Measurements from ENCODE around the gene STK17B. TPM values are rescaled to one million over a fixed set of nuclear protein-coding genes. Genes with fewer than 3 reads are reported as not detected.

The STK17B gene
- total and polyA plus RNA-seq, 9 of the 15 experiments (the other 6 are each of a cell fraction or from before 2014, with no cell fraction given), result 2.3 to 17.7 (median 8.5) TPM

DNA sequence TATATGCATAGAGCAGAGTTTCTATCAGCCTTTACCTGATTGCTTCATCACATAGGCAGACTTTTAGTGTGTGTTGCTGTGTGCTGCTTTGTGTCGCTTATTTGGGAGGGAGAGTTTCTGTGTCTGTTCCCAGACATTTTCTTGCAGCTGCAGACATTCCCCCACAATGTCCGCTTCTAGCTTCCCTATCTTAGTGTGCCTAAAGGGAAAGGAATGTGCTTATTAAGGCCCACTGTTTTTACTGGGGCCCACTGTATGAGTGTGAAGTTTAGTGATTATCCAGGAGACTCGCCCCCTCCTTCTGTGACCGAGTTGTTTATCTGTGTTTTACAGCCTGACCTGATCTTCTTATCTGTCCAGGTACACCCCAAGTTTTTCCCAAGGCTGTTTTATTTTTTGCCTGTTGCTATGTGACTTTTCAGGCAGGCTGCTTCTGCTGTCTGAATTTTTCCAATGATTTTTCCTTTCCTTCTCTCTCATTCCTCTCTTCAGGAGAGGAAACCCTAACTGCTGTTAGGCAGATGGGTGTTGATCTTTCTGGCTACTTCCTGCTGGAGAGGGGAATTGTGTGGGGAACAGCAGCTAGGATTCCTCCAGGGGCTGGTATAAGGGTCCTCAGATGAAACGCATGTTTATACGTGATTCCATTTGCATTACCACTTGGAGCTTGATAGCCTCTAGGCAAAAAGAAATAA, 47.6 kb downstream of the STK17B start (continued):
- TF ChIP-seq, protein P1, sequence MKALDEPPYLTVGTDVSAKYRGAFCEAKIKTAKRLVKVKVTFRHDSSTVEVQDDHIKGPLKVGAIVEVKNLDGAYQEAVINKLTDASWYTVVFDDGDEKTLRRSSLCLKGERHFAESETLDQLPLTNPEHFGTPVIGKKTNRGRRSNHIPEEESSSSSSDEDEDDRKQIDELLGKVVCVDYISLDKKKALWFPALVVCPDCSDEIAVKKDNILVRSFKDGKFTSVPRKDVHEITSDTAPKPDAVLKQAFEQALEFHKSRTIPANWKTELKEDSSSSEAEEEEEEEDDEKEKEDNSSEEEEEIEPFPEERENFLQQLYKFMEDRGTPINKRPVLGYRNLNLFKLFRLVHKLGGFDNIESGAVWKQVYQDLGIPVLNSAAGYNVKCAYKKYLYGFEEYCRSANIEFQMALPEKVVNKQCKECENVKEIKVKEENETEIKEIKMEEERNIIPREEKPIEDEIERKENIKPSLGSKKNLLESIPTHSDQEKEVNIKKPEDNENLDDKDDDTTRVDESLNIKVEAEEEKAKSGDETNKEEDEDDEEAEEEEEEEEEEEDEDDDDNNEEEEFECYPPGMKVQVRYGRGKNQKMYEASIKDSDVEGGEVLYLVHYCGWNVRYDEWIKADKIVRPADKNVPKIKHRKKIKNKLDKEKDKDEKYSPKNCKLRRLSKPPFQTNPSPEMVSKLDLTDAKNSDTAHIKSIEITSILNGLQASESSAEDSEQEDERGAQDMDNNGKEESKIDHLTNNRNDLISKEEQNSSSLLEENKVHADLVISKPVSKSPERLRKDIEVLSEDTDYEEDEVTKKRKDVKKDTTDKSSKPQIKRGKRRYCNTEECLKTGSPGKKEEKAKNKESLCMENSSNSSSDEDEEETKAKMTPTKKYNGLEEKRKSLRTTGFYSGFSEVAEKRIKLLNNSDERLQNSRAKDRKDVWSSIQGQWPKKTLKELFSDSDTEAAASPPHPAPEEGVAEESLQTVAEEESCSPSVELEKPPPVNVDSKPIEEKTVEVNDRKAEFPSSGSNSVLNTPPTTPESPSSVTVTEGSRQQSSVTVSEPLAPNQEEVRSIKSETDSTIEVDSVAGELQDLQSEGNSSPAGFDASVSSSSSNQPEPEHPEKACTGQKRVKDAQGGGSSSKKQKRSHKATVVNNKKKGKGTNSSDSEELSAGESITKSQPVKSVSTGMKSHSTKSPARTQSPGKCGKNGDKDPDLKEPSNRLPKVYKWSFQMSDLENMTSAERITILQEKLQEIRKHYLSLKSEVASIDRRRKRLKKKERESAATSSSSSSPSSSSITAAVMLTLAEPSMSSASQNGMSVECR (CRISPR knock-in tag; IDR thresholded peaks at IDR 0.05), result no peak
- TF ChIP-seq MIER1 (IDR thresholded peaks at IDR 0.05; ENCODE audit: low read depth), result peak; percentile 76; the same call in 1 of the 2 replicates
- TF ChIP-seq SIN3B (IDR thresholded peaks at IDR 0.05; ENCODE audit: low read depth), result no peak
- TF ChIP-seq ADNP (tag; IDR thresholded peaks at IDR 0.05), result no peak
- TF ChIP-seq ZNF583 (CRISPR knock-in tag; IDR thresholded peaks at IDR 0.05), result no peak
- TF ChIP-seq ZKSCAN8 (CRISPR knock-in tag; IDR thresholded peaks at IDR 0.05), result no peak
- TF ChIP-seq ZMIZ1 (IDR thresholded peaks at IDR 0.05; ENCODE audit: low read depth in 2 of 2, low read length in 2 of 2), result no peak
- TF ChIP-seq ETS2 (tag; IDR thresholded peaks at IDR 0.05; ENCODE audit: borderline replicate concordance, poor library complexity, severe bottlenecking), result no peak
- TF ChIP-seq TSHZ1 (CRISPR knock-in tag; IDR thresholded peaks at IDR 0.05), result no peak
- no peak for TF ChIP-seq BDP1 (IDR thresholded peaks at IDR 0.05; ENCODE audit: insufficient read depth, insufficient read length)
- TF ChIP-seq, protein P2, sequence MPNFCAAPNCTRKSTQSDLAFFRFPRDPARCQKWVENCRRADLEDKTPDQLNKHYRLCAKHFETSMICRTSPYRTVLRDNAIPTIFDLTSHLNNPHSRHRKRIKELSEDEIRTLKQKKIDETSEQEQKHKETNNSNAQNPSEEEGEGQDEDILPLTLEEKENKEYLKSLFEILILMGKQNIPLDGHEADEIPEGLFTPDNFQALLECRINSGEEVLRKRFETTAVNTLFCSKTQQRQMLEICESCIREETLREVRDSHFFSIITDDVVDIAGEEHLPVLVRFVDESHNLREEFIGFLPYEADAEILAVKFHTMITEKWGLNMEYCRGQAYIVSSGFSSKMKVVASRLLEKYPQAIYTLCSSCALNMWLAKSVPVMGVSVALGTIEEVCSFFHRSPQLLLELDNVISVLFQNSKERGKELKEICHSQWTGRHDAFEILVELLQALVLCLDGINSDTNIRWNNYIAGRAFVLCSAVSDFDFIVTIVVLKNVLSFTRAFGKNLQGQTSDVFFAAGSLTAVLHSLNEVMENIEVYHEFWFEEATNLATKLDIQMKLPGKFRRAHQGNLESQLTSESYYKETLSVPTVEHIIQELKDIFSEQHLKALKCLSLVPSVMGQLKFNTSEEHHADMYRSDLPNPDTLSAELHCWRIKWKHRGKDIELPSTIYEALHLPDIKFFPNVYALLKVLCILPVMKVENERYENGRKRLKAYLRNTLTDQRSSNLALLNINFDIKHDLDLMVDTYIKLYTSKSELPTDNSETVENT (CRISPR knock-in tag; IDR thresholded peaks at IDR 0.05), result no peak
- no peak for TF ChIP-seq ZNF3 (CRISPR knock-in tag; IDR thresholded peaks at IDR 0.05)
- TF ChIP-seq ZBTB8A (IDR thresholded peaks at IDR 0.05; ENCODE audit: partially characterized antibody), result no peak
